SK-N-SH treated with all-trans-retinoic acid at 6 μM for 48 hours (cell line): ENCODE measurements around the gene KCTD18.

ENCODE experiments used
- ATAC-seq: fragments of 200-7000 bp; cut with Tn5 transposase; 3 replicates; pipeline ENCODE4 v1.9.1; 2020; ENCODE audit warnings: mild to moderate bottlenecking, moderate library complexity
- ARNTL ChIP-seq: fragments of 450-650 bp; formaldehyde crosslinking; IDR thresholded peaks from 2 replicates; pipeline ENCODE4 v1.5.0; 2020; ENCODE audit warnings: low read depth, mild to moderate bottlenecking, moderate library complexity, borderline replicate concordance
- BACH2 ChIP-seq: fragments of 250-450 bp; sonication (Bioruptor Pico); IDR thresholded peaks from 2 replicates; pipeline ENCODE4 v1.9.0; 2021; ENCODE audit warnings: mild to moderate bottlenecking, borderline replicate concordance
- ESRRG ChIP-seq: fragments of 250-450 bp; sonication (Bioruptor Pico); IDR thresholded peaks from 2 replicates; pipeline ENCODE4 v1.6.1; 2021; ENCODE audit warnings: mild to moderate bottlenecking
- GLIS3 ChIP-seq: fragments of 250-450 bp; sonication (Bioruptor Pico); IDR thresholded peaks from 2 replicates; pipeline ENCODE4 v1.5.0; 2020; ENCODE audit warnings: mild to moderate bottlenecking, moderate library complexity
- ISL1 ChIP-seq: fragments of 250-450 bp; sonication (Bioruptor Pico); IDR thresholded peaks from 2 replicates; pipeline ENCODE4 v2.1.2; 2022; ENCODE audit warnings: mild to moderate bottlenecking, moderate library complexity
- RARB ChIP-seq: fragments of 250-450 bp; sonication (Bioruptor Pico); IDR thresholded peaks from 2 replicates; pipeline ENCODE4 v1.8.0; 2021; ENCODE audit warnings: mild to moderate bottlenecking, moderate library complexity
- TCF4 ChIP-seq: fragments of 250-450 bp; sonication (Bioruptor Pico); IDR thresholded peaks from 2 replicates; pipeline ENCODE4 v1.8.0; 2021; ENCODE audit warnings: mild to moderate bottlenecking, moderate library complexity, borderline replicate concordance
- ZC3H10 ChIP-seq: fragments of 250-450 bp; sonication (Bioruptor Pico); IDR thresholded peaks from 2 replicates; pipeline ENCODE4 v1.5.1; 2021; ENCODE audit warnings: mild to moderate bottlenecking, moderate library complexity
- ZNF565 ChIP-seq: fragments of 450-650 bp; formaldehyde crosslinking; conservative IDR thresholded peaks from 2 replicates; pipeline ENCODE4 v1.5.0; 2020; ENCODE audit warnings: low read depth, mild to moderate bottlenecking, moderate library complexity
- ZNF70 ChIP-seq: fragments of 450-650 bp; formaldehyde crosslinking; IDR thresholded peaks from 2 replicates; pipeline ENCODE4 v1.5.0; 2020; ENCODE audit warnings: mild to moderate bottlenecking, moderate library complexity
- TF ChIP-seq, protein P1 (sequence below): fragments of 250-450 bp; sonication (Bioruptor Pico); IDR thresholded peaks from 2 replicates; pipeline ENCODE4 v1.8.0; 2020; ENCODE audit warnings: mild to moderate bottlenecking, moderate library complexity, borderline replicate concordance
- TF ChIP-seq, protein P2 (sequence below): fragments of 250-450 bp; sonication (Bioruptor Pico); IDR thresholded peaks from 2 replicates; pipeline ENCODE4 v1.5.1; 2020; ENCODE audit warnings: low read depth, mild to moderate bottlenecking, moderate library complexity
- TF ChIP-seq, protein P3 (sequence below): fragments of 250-450 bp; sonication (Bioruptor Pico); IDR thresholded peaks from 2 replicates; pipeline ENCODE4 v1.5.1; 2021; ENCODE audit warnings: mild to moderate bottlenecking, moderate library complexity
- TF ChIP-seq, protein P4 (sequence below): fragments of 250-450 bp; sonication (Bioruptor Pico); IDR thresholded peaks from 2 replicates; pipeline ENCODE4 v1.8.0; 2021; ENCODE audit warnings: low read depth, mild to moderate bottlenecking, moderate library complexity, borderline replicate concordance
- TF ChIP-seq, protein P5 (sequence below): fragments of 250-450 bp; sonication (Bioruptor Pico); IDR thresholded peaks from 2 replicates; pipeline ENCODE4 v1.5.0; 2020; ENCODE audit warnings: mild to moderate bottlenecking, moderate library complexity

KCTD18 gene

DNA sequence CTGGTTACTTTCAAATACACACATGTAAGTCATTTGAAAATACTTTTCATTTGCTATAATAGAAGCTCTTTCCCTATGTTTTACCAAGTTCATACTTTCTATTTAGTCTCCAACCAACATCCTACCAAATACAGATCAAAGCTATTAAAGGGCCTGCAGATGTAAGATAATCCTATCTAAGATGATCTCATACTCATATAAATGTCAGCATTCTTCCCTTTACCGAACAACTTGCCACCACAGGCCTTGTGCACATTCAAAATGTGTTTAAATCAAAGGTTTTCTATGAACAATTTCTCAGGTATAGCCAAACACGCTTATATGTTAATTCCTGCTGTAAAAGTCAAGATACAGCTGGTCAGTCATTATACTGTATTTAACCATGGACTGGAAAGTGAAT, 23.3 kb downstream of the KCTD18 start (continued):
- TF ChIP-seq, protein P1, sequence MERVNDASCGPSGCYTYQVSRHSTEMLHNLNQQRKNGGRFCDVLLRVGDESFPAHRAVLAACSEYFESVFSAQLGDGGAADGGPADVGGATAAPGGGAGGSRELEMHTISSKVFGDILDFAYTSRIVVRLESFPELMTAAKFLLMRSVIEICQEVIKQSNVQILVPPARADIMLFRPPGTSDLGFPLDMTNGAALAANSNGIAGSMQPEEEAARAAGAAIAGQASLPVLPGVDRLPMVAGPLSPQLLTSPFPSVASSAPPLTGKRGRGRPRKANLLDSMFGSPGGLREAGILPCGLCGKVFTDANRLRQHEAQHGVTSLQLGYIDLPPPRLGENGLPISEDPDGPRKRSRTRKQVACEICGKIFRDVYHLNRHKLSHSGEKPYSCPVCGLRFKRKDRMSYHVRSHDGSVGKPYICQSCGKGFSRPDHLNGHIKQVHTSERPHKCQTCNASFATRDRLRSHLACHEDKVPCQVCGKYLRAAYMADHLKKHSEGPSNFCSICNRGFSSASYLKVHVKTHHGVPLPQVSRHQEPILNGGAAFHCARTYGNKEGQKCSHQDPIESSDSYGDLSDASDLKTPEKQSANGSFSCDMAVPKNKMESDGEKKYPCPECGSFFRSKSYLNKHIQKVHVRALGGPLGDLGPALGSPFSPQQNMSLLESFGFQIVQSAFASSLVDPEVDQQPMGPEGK, result no peak
- TF ChIP-seq TCF4 (CRISPR knock-in tag), result no peak
- TF ChIP-seq ZNF70 (CRISPR knock-in tag), result no peak
- no peak for TF ChIP-seq BACH2 (CRISPR knock-in tag)
- TF ChIP-seq ZNF565 (CRISPR knock-in tag), result no peak
- TF ChIP-seq ARNTL (CRISPR knock-in tag), result no peak
- TF ChIP-seq, all 23 proteins: peak for 0

DNA sequence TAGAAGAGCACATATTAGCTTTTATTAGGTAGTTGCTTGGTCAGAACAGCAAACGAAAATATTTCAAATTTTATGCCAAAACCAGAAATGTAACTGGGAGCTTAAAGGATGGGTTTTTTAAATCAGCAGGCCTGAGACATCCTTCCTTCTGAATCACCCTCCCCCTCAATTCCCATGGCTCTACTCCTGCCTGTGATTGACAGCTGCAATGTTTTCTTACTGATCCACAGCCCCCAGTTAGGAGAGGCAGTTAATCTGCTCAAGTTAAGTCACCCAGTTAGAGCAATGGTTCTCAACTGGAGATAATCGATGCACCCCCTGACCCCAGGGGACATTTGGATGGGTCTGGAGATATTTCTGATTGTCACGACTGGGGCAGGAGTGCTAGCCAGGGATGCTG, 24.9 kb downstream of the KCTD18 start:
- TF ChIP-seq ZNF70 (CRISPR knock-in tag), result no peak
- TF ChIP-seq RARB (CRISPR knock-in tag), result no peak
- no peak for TF ChIP-seq GLIS3 (CRISPR knock-in tag)
- TF ChIP-seq, protein P2, sequence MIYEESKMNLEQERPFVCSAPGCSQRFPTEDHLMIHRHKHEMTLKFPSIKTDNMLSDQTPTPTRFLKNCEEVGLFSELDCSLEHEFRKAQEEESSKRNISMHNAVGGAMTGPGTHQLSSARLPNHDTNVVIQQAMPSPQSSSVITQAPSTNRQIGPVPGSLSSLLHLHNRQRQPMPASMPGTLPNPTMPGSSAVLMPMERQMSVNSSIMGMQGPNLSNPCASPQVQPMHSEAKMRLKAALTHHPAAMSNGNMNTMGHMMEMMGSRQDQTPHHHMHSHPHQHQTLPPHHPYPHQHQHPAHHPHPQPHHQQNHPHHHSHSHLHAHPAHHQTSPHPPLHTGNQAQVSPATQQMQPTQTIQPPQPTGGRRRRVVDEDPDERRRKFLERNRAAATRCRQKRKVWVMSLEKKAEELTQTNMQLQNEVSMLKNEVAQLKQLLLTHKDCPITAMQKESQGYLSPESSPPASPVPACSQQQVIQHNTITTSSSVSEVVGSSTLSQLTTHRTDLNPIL (CRISPR knock-in tag), result no peak
- TF ChIP-seq ISL1 (CRISPR knock-in tag), result no peak
- TF ChIP-seq TCF4 (CRISPR knock-in tag), result no peak
- TF ChIP-seq ESRRG (CRISPR knock-in tag), result no peak
- TF ChIP-seq, protein P1, result no peak
- ATAC-seq, result no peak

DNA sequence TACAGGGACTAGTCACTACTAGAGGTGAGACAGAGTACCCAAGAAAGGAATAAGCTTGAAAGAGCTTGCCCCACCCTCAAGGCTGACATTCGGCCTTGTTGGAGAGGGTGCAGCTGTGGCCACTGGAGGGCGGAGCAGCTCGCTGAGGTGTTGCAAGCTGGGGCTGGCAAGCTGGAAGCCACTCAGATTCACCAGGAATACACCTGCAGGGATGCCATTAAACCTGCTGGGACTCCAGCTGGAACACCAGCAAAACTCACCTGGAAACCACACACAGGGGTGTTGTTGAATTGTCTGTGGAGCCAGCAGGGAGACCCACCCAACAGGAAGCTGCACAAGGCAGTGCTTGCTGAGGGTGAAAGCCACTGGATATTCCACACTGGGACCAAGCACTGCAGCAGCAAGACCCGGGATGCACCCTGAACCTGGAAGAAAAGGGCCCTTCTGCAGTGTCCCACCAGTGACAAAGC, 26.1 kb downstream of the KCTD18 start:
- TF ChIP-seq, protein P3, sequence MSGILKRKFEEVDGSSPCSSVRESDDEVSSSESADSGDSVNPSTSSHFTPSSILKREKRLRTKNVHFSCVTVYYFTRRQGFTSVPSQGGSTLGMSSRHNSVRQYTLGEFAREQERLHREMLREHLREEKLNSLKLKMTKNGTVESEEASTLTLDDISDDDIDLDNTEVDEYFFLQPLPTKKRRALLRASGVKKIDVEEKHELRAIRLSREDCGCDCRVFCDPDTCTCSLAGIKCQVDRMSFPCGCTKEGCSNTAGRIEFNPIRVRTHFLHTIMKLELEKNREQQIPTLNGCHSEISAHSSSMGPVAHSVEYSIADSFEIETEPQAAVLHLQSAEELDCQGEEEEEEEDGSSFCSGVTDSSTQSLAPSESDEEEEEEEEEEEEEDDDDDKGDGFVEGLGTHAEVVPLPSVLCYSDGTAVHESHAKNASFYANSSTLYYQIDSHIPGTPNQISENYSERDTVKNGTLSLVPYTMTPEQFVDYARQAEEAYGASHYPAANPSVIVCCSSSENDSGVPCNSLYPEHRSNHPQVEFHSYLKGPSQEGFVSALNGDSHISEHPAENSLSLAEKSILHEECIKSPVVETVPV (CRISPR knock-in tag), result no peak
- TF ChIP-seq, protein P4, sequence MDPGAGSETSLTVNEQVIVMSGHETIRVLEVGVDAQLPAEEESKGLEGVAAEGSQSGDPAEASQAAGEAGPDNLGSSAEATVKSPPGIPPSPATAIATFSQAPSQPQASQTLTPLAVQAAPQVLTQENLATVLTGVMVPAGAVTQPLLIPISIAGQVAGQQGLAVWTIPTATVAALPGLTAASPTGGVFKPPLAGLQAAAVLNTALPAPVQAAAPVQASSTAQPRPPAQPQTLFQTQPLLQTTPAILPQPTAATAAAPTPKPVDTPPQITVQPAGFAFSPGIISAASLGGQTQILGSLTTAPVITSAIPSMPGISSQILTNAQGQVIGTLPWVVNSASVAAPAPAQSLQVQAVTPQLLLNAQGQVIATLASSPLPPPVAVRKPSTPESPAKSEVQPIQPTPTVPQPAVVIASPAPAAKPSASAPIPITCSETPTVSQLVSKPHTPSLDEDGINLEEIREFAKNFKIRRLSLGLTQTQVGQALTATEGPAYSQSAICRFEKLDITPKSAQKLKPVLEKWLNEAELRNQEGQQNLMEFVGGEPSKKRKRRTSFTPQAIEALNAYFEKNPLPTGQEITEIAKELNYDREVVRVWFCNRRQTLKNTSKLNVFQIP (CRISPR knock-in tag), result no peak
- TF ChIP-seq ISL1 (CRISPR knock-in tag) (no peak), ARNTL (CRISPR knock-in tag) (no peak), BACH2 (CRISPR knock-in tag) (no peak), ZC3H10 (CRISPR knock-in tag) (no peak), TCF4 (CRISPR knock-in tag) (no peak), ESRRG (CRISPR knock-in tag) (no peak)
- TF ChIP-seq, protein P2 (CRISPR knock-in tag), result no peak
- TF ChIP-seq, protein P5, sequence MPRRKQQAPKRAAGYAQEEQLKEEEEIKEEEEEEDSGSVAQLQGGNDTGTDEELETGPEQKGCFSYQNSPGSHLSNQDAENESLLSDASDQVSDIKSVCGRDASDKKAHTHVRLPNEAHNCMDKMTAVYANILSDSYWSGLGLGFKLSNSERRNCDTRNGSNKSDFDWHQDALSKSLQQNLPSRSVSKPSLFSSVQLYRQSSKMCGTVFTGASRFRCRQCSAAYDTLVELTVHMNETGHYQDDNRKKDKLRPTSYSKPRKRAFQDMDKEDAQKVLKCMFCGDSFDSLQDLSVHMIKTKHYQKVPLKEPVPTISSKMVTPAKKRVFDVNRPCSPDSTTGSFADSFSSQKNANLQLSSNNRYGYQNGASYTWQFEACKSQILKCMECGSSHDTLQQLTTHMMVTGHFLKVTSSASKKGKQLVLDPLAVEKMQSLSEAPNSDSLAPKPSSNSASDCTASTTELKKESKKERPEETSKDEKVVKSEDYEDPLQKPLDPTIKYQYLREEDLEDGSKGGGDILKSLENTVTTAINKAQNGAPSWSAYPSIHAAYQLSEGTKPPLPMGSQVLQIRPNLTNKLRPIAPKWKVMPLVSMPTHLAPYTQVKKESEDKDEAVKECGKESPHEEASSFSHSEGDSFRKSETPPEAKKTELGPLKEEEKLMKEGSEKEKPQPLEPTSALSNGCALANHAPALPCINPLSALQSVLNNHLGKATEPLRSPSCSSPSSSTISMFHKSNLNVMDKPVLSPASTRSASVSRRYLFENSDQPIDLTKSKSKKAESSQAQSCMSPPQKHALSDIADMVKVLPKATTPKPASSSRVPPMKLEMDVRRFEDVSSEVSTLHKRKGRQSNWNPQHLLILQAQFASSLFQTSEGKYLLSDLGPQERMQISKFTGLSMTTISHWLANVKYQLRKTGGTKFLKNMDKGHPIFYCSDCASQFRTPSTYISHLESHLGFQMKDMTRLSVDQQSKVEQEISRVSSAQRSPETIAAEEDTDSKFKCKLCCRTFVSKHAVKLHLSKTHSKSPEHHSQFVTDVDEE (CRISPR knock-in tag), result no peak
- TF ChIP-seq, protein P1, result no peak
- ATAC-seq, result no peak
